C4-2B (cell line): ENCODE data around the gene NHERF2.

Experiments used
- ZFX ChIP-seq: fragments of 450-650 bp; IDR thresholded peaks from 2 replicates; pipeline ENCODE4 v1.6.1; 2017
- TF ChIP-seq, protein P1 (sequence below): fragments of 450-650 bp; conservative IDR thresholded peaks from 2 replicates; pipeline ENCODE4 v1.5.1; 2017; ENCODE audit warnings: mild to moderate bottlenecking

DNA sequence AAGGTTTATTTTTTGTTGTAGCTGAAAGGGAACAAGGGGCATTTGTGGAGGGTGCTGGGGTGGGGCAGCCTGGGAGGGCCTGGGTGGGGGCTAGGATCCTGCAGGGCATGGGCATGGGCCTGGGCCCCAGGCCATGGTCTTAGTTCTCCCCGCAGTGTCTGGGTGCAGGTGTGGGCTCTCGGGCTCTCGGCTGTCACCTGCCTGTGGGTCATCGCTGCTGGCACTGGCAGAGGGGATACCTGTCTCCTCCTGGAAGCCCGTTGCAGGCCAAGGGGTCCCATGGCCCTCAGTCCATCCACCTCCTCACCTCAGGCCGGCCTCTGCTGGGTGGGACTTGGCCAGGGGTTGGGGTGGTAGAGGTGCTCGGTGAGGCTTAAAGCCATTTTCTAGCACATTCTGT, 51.4 kb downstream of the NHERF2 start:
- TF ChIP-seq, protein P1, sequence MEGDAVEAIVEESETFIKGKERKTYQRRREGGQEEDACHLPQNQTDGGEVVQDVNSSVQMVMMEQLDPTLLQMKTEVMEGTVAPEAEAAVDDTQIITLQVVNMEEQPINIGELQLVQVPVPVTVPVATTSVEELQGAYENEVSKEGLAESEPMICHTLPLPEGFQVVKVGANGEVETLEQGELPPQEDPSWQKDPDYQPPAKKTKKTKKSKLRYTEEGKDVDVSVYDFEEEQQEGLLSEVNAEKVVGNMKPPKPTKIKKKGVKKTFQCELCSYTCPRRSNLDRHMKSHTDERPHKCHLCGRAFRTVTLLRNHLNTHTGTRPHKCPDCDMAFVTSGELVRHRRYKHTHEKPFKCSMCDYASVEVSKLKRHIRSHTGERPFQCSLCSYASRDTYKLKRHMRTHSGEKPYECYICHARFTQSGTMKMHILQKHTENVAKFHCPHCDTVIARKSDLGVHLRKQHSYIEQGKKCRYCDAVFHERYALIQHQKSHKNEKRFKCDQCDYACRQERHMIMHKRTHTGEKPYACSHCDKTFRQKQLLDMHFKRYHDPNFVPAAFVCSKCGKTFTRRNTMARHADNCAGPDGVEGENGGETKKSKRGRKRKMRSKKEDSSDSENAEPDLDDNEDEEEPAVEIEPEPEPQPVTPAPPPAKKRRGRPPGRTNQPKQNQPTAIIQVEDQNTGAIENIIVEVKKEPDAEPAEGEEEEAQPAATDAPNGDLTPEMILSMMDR, result no peak
- no peak for TF ChIP-seq ZFX
